Measurements from ENCODE around the gene SELENOH.
"Not testable (repeated sequence)": the region's sequence is repeated elsewhere in the genome, so short reads cannot be mapped to it uniquely, and the experiment has no call there.

SELENOH gene

GRCh38 chr11:57741132-57742086 is at the start of gene SELENOH:
Gene SELENOH (plus strand): TSS chr11:57741491. CDS start chr11:57741596, 105 bp downstream.
- peak; percentile 93 for DNase-seq

- DNase-seq: no peak
These were observed 42.4 kb upstream of the SELENOH start for GRCh38 chr11:57698843-57699365.

GRCh38 chr11:57699813-57700212 is 41.5 kb upstream of the SELENOH start:
- DNase-seq: no peak

GRCh38 chr11:57700425-57700824 is 40.9 kb upstream of the SELENOH start:
- no peak for DNase-seq

GRCh38 chr11:57703341-57703740 is 38.0 kb upstream of the SELENOH start:
- DNase-seq: no peak

GRCh38 chr11:57704932-57705331 is 36.4 kb upstream of the SELENOH start:
- no peak for DNase-seq

- DNase-seq: not testable (repeated sequence)
These were observed 35.9 kb upstream of the SELENOH start for GRCh38 chr11:57705432-57705831.

- no peak for DNase-seq
These were observed 31.4 kb upstream of the SELENOH start for GRCh38 chr11:57709802-57710367.

- peak; percentile 91 for DNase-seq
These were observed 29.7 kb upstream of the SELENOH start, which contains the start of gene MED19 for GRCh38 chr11:57711414-57712255. Gene MED19 (minus strand): TSS chr11:57712215. CDS start chr11:57712179, 36 bp downstream.

- peak; percentile 99 for DNase-seq
These were observed 28.8 kb upstream of the SELENOH start, which contains the start of gene TMX2 for GRCh38 chr11:57712256-57713150. Gene TMX2 (plus strand): TSS chr11:57712593. CDS start chr11:57712619, 26 bp downstream.

GRCh38 chr11:57713835-57714234 is 27.5 kb upstream of the SELENOH start:
- no peak for DNase-seq

- not testable (repeated sequence) for DNase-seq
These were observed 24.6 kb upstream of the SELENOH start for GRCh38 chr11:57716726-57717125.

- DNase-seq: no peak
These were observed 14.1 kb upstream of the SELENOH start for GRCh38 chr11:57727185-57727584.

- no peak for DNase-seq
These were observed 12.5 kb upstream of the SELENOH start for GRCh38 chr11:57728829-57729228.

GRCh38 chr11:57729479-57729878 is 11.8 kb upstream of the SELENOH start:
- no peak for DNase-seq

- DNase-seq: no peak
These were observed 8.6 kb upstream of the SELENOH start for GRCh38 chr11:57732661-57733060.

- DNase-seq: no peak
These were observed 5.5 kb upstream of the SELENOH start for GRCh38 chr11:57735619-57736298.

GRCh38 chr11:57742087-57742452 is 779 bp downstream of the SELENOH start:
- no peak for DNase-seq

- DNase-seq: no peak
These were observed 3.1 kb downstream of the SELENOH start for GRCh38 chr11:57744357-57744756.

GRCh38 chr11:57745206-57745605 is 3.9 kb downstream of the SELENOH start:
- no peak for DNase-seq

GRCh38 chr11:57746920-57747319 is 5.6 kb downstream of the SELENOH start:
- DNase-seq: no peak
